ENCODE data around the gene TAX1BP1.

Gene TAX1BP1

GRCh38 chr7:27739909-27740448, at the start of gene TAX1BP1:
Gene TAX1BP1 (plus strand): TSS chr7:27740162. CDS start chr7:27748525, 8,363 bp downstream.
- DNase-seq (ENCODE audit: low spot score), result peak; percentile 92

- no peak for DNase-seq (ENCODE audit: low spot score)
These were observed 49.3 kb upstream of the TAX1BP1 start for GRCh38 chr7:27690649-27691048.

- peak; percentile 87 for DNase-seq (ENCODE audit: low spot score)
These were observed 46.2 kb upstream of the TAX1BP1 start for GRCh38 chr7:27693794-27694193.

- no peak for DNase-seq (ENCODE audit: low spot score)
These were observed 44.9 kb upstream of the TAX1BP1 start for GRCh38 chr7:27695096-27695495.

- peak; percentile 78 for DNase-seq (ENCODE audit: low spot score)
These were observed 42.0 kb upstream of the TAX1BP1 start for GRCh38 chr7:27697861-27698430.

- no peak for DNase-seq (ENCODE audit: low spot score)
These were observed 40.2 kb upstream of the TAX1BP1 start for GRCh38 chr7:27699751-27700150.

GRCh38 chr7:27700501-27700900, 39.5 kb upstream of the TAX1BP1 start:
- DNase-seq (ENCODE audit: low spot score), result no peak

GRCh38 chr7:27703181-27703580, 36.8 kb upstream of the TAX1BP1 start:
- DNase-seq (ENCODE audit: low spot score), result no peak

GRCh38 chr7:27704422-27705199, 35.4 kb upstream of the TAX1BP1 start:
- no peak for DNase-seq (ENCODE audit: low spot score)

GRCh38 chr7:27705200-27705594, 34.8 kb upstream of the TAX1BP1 start:
- DNase-seq (ENCODE audit: low spot score), result no peak

- DNase-seq (ENCODE audit: low spot score), result no peak
These were observed 31.5 kb upstream of the TAX1BP1 start for GRCh38 chr7:27708485-27708884.

GRCh38 chr7:27709137-27710075, 30.6 kb upstream of the TAX1BP1 start:
- peak; percentile 81 for DNase-seq (ENCODE audit: low spot score)

GRCh38 chr7:27712217-27712616, 27.7 kb upstream of the TAX1BP1 start:
- no peak for DNase-seq (ENCODE audit: low spot score)

GRCh38 chr7:27714831-27715444, 25.0 kb upstream of the TAX1BP1 start:
- peak; percentile 96 for DNase-seq (ENCODE audit: low spot score)

GRCh38 chr7:27723085-27723484, 16.9 kb upstream of the TAX1BP1 start:
- no peak for DNase-seq (ENCODE audit: low spot score)

GRCh38 chr7:27727058-27727457, 12.9 kb upstream of the TAX1BP1 start:
- DNase-seq (ENCODE audit: low spot score), result no peak

GRCh38 chr7:27730112-27730511, 9.8 kb upstream of the TAX1BP1 start:
- DNase-seq (ENCODE audit: low spot score), result no peak

GRCh38 chr7:27734583-27734982, 5.4 kb upstream of the TAX1BP1 start:
- DNase-seq (ENCODE audit: low spot score), result no peak

- no peak for DNase-seq (ENCODE audit: low spot score)
These were observed 4.8 kb upstream of the TAX1BP1 start for GRCh38 chr7:27735165-27735564.

GRCh38 chr7:27735831-27736230, 4.1 kb upstream of the TAX1BP1 start:
- DNase-seq (ENCODE audit: low spot score), result no peak

GRCh38 chr7:27737178-27737577, 2.8 kb upstream of the TAX1BP1 start:
- DNase-seq (ENCODE audit: low spot score), result no peak

- DNase-seq (ENCODE audit: low spot score), result no peak
These were observed 2.3 kb upstream of the TAX1BP1 start for GRCh38 chr7:27737616-27738015.
